Tibial nerve (tissue), 3 donors: ENCODE results near the gene ERP27.

Experiments used
- POLR2A ChIP-seq, 2 donors: fragments of 450-650 bp; IDR thresholded peaks; one replicate each; pipeline ENCODE4 v1.6.1; 2017; ENCODE audit warnings: antibody characterized with exemption in 2 of 2, mild to moderate bottlenecking in 2 of 2, moderate library complexity in 2 of 2
- TF ChIP-seq, protein P1 (sequence below), 5 experiments: fragments of 200-600 bp in 3 of 5; fragments of 450-650 bp in 2 of 5; sonication (generic) in 3 of 5; IDR thresholded peaks; one replicate each; pipeline ENCODE4 v1.5.1; 2016 to 2019; ENCODE audit warnings: antibody characterized with exemption in 5 of 5, mild to moderate bottlenecking in 3 of 5, moderate library complexity in 2 of 5

DNA sequence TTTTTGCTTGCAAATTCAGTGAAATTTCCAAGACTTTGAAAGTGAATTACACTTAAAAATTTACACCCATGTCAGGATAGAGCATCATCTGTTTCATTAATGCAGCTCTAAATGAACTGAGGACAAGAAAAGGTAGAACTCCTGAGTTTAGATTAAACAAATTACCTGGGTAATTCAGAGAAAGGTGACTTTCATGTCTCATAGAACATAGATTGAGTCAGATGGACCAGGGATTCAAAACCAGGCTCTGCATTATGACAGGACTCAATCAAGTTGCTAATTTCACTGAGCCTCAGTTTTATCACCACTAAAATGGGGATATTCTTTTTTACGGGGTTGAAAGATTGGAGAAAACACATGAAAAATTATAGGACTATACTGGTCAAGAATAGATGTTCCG is 18.6 kb upstream of the ERP27 start:
- TF ChIP-seq, protein P1, sequence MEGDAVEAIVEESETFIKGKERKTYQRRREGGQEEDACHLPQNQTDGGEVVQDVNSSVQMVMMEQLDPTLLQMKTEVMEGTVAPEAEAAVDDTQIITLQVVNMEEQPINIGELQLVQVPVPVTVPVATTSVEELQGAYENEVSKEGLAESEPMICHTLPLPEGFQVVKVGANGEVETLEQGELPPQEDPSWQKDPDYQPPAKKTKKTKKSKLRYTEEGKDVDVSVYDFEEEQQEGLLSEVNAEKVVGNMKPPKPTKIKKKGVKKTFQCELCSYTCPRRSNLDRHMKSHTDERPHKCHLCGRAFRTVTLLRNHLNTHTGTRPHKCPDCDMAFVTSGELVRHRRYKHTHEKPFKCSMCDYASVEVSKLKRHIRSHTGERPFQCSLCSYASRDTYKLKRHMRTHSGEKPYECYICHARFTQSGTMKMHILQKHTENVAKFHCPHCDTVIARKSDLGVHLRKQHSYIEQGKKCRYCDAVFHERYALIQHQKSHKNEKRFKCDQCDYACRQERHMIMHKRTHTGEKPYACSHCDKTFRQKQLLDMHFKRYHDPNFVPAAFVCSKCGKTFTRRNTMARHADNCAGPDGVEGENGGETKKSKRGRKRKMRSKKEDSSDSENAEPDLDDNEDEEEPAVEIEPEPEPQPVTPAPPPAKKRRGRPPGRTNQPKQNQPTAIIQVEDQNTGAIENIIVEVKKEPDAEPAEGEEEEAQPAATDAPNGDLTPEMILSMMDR (IDR thresholded peaks at IDR 0.05) = no peak
- TF ChIP-seq POLR2A (IDR thresholded peaks at IDR 0.05) = no peak
